ENCODE data around the gene CSNK1D.

GRCh38 chr17:82219083-82219482, 54.4 kb downstream of the CSNK1D start:
- no peak for TF ChIP-seq CTCF (IDR thresholded peaks at IDR 0.05)
- TF ChIP-seq POLR2A (IDR thresholded peaks at IDR 0.05): no peak

All from body of pancreas (tissue), 4 donors.